ENCODE data around the gene GIPC1.
"Not testable (repeated sequence)": the region's sequence is repeated elsewhere in the genome, so short reads cannot be mapped to it uniquely, and the experiment has no call there.

Gene GIPC1, protein sequence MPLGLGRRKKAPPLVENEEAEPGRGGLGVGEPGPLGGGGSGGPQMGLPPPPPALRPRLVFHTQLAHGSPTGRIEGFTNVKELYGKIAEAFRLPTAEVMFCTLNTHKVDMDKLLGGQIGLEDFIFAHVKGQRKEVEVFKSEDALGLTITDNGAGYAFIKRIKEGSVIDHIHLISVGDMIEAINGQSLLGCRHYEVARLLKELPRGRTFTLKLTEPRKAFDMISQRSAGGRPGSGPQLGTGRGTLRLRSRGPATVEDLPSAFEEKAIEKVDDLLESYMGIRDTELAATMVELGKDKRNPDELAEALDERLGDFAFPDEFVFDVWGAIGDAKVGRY

DNA sequence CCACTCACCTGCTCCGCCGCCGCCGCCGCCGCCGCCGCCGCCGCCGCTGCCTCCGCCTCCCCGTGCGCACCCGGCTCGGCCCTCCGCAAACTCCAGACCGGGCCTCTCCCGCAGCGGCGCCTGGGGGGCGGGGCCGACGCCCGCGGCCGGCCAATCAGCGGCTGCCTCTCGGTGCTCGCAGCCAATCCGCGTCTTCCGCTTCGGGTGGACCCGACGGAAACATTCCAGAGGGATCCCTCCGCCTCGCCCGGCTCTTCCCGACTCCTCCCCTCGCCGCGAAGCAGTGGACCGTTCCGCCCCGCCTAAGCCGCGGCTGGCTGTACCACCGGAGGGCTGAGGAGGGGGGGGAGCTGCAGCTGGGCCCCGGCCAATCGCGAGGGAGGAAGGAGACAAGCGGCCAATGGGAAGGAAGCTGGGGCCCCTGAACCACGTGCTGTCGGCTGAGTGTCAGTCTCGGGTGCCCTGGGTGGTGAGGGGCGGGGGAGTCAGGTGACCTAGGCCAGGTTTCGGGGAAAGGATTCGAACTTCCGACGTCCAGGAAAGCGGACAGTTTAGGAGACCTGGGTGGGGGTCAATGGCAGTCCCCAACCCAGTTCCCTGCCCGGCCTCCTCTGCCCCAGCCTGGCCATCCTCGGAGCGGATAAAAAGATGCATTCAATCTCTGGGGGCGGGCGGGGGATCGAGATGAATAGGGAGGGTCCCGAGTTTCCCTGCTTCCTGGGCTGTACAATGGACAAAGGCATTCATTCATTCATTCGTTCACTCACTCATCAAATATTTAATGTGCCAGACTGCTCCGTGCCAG lies at the start of gene GIPC1:
GIPC1 (minus strand) TSS at position 99 of the 805 bp plus-strand sequence. CDS start 13,151 bp downstream, outside the sequence.
- DNase-seq, result peak; percentile 87

DNA sequence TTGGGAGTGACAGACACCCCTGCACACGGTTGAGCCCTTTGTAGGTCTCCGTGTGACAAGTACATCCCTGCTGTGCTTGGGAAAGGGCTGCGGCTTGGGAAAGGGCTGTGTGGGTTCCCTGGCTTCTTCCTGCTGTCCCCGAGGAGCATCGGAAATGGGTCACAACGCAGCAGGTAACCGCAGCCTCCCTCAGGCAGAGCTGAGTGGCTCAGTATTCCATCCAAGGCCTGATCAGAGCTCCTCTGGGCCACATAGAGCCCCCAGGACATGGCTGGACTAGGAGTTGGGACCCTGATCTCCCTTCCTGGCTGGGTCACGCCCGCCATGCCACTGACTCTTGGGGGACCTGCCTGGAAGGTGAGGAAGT lies 49.8 kb upstream of the GIPC1 start:
- DNase-seq, result no peak

DNA sequence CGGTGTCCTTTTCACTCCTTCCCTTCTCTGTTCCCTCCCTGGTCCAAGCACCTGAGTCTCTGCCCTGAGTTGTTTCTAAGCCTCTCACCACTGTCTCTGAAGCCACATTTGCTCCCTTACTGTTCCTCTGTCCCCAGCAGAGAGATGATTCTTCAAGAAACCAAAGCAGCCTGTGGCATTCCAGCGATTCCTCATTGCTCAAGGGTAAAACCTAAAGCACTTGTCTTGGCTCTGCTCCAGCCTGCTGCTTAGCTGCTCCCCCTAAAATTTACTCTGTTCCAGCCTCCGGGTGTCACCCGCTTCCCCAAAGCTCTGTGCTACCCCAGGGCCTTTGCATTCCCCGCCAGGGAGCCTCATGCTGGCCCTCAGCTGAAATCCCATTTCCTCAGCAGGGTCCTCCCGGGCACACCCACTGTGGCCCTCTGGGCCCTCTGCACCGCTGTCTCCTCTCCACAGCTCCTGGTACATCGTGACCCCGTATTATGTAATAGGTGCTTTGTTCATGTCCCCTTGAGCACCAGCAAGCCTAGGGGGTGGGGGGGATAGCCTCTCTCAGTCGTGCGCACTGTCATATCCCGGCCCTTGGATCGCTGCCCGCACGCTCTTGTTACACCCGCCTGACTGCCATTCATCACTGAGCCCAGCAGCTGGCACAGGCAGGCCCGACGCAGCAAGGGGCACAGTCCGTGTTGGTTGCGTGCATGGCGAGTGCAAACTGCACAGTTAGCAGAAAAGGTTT lies 49.2 kb upstream of the GIPC1 start:
- DNase-seq, result no peak

DNA sequence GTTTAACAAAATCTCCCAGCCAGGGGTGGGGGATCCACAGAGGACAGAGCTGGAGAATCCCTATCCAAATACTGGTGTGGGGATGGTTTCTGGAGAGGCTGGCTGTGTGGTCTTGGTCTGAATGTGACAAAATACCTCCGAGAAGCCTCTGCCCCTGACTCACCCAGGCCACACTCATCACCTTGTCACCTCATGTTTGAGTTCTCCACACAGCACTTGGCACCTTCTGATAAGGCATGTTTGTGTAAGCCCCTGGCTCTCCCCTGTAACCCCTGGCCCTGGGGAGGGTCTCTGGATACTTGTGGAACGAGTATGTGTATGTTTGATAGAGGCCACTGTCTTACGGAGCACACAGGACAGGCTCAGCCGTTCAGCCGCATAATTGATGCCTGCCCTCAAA lies 48.1 kb upstream of the GIPC1 start:
- DNase-seq, result no peak

DNA sequence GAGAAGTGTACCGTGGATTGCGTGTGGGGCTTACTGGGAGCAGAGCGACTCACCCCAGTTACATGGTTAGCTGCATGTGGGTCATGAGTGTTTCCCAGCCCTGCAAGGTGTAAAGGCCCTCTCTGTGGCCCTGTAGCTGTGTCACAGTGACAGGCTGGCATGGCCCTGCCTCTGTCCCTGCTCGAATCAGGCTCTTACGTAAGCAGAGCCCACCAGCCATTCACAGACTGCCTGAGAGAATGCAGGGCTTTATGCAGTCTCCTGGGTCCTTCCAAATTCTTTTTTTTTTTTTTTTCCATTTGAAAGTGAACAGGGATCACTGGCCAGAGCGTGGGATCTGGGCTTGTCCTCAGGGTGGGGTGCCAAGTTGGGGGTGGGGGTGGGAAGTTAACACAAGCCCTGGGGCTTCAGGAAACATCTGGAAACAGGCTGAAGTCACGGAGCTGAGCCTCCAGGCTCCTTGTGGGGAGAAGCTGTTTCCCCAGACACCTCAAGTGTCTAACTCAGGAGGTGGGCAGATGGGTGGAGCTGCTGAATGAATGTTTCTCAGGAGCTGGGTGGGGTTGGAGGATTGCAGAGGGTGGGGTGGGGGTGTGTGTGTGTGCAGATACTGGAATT lies 46.9 kb upstream of the GIPC1 start:
- no peak for DNase-seq

DNA sequence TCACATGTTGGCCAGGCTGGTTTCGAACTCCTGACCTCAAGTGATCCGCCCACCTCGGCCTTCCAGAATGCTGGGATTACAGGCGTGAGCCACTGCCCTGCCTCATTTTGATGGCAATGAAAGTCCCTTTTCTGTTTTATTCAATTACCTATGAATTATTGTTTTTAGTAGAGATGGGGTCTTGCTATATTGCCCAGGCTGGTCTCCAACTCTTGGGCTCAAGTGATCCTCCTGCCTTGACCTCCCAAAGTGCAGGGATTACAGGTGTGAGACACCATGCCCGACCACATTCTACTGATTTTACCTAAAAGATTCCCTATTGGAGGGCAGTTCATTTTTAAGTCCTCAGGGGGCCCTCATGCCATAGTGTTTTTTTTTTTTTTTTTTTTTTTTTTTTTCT lies 46.1 kb upstream of the GIPC1 start:
- not testable (repeated sequence) for DNase-seq

DNA sequence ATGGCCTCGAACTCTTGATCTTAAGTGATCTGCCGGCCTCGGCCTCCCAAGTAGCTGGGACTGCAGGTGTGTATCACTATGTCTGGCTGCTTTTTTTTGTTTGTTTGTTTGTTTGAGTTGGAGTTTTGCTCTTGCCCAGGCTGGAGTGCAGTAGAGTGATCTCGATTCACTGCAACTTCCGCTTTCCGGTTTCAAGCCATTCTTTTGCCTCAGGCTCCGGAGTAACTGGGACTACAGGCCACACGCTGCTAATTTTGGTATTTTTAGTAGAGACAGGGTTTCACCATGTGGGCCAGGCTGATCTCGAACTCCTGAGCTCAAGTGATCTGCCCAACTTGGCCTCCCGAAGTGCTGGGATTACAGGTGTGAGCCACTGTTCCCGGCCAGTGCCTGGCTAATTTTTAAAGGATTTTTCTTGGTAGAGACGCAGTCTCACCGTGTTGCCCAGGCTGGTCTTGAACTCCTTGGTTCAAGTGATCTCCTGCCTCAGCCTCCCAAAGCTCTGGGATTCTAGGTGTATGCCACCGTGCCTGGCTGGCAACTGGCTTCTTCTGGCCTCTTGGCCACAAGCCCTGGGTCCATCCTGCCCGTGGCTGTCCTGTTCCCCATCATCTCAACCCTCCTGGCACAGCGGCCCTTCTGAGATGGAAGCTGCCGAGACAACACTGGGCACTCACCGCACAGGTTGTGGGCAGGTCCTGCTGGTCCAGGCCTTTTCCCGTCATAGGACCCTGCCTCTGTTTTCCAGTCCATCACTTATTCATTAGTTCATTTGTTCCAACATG lies 45.0 kb upstream of the GIPC1 start:
- no peak for DNase-seq

DNA sequence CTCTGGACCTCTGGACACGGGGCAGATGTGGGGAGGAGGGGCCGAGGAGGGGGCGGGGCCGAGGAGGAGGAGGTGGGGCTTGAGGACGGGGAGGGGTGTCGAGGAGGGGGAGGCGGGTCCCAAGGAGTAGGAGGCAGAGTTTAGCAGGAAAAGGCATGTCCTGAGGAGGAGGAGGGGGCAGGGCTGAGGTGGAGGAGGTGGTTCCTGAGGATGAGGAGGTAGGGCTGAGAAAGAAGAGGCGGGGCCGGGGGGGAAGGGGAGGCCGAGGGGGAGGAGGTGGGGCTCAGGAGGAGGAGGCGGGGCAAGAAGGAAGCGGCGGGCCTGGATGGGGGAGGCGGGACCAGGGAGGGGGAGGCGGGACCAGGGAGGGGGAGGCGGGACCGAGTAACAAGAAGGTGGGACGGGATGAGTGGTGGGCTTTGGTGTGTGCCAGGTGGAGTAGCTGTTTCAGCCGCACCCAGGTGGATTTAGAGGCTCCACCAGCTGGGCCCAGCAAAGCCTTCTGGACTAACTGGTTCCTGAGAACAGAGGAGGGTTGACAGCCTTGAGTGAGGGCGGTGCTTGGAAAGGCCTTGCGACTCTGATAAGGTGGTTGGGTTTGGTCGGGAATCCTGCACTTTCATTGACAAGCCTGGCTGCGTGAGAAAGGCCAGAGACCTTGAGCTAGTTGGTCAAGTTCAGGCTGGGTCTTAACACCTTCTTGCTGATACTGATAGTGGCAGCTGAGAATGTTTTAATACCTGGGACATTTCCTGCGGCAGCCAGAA lies 41.2 kb upstream of the GIPC1 start:
- DNase-seq, result peak; percentile 71

DNA sequence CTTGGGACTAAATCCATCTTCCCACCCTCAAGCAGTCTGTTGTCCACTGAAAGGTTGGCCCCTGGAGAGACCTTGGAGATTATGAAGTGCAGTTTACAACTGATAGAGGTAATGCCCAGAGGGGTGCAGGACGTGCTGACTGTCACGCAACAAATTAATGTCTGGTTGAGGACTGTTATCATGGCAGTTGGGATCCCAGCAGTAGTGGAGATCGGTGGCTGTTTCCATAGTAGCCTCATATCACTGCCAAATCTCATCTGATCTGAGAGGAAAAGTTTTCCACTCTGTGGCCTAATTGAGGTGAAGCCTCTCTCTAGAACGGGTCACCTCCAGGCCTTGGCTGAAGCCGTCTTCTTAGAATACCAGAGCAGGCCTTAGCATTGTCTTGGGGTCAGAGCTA lies 37.5 kb upstream of the GIPC1 start:
- DNase-seq, result no peak

DNA sequence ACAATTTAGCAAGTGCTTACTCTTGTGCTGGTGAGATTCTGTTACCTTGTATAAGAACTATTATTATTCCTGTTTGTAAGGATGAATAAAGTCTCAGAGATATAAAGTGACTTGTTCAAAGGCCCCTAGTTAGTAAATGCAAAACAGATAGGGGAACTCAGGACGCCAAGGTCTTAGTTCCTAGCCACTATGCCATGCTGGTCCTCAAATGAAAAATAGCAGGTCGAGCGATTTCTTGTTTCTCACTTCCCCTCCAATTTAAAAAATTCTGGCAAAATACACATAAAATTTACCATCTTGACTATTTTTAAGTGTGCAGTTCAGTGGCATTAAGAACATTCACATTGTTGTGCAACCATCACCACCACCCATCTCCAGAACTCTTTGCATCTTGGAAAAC lies 34.6 kb upstream of the GIPC1 start:
- no peak for DNase-seq

DNA sequence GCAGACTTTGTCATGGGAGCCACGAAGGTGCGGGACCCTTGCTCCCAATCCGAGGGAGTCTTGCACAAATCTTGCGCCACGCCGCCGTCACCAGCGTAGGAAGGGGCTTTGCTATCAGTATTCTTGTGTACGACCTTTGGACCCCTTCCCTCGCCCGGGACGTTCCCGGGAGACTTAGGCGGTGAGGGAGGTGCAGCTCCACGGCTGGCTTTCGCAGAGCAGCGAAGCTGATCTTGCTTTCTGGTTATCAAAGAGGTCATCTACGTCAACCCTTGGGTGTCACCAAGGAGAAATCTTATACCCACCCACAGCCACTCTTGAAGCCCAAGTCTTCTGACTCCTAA lies 34.0 kb upstream of the GIPC1 start:
- DNase-seq, result no peak

DNA sequence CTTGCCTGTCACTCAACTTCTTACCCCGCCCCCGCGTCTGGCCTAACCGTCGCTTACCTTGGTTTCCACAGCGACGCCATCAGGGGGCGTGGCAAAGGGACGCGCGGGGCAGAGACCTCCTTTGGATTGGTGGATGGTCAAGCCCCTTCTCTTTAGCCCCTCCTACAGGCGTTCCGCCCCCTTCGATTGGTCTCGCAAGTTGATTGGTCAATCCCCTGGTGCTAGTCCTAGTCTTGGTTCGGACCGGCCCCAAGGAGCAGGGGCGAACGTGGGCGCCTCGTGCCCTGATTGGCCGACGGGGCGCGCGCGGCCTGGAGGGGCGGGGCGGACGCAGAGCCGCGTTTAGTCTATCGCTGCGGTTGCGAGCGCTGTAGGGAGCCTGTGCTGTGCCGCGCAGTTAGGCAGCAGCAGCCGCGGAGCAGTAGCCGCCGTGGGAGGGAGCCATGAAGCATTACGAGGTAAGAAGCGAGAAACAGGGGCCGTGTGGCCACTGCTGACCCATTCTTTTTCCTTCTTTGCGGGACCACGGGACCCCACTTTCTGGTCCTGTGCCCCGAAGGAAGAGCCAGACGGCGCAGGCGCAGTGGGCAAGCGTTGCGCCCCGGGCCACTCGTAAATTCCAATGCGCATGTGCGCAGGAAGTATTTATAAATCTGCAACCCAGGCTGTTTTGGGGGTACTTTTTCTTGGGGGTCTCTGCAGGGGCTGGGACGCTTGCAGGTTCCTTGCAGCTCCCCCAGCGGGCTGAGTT lies 33.5 kb upstream of the GIPC1 start, which contains the start of gene TECR:
TECR (plus strand) TSS at position 341 of the 751 bp plus-strand sequence; CDS start at position 444, 103 bp downstream.
- DNase-seq, result peak; percentile 100

DNA sequence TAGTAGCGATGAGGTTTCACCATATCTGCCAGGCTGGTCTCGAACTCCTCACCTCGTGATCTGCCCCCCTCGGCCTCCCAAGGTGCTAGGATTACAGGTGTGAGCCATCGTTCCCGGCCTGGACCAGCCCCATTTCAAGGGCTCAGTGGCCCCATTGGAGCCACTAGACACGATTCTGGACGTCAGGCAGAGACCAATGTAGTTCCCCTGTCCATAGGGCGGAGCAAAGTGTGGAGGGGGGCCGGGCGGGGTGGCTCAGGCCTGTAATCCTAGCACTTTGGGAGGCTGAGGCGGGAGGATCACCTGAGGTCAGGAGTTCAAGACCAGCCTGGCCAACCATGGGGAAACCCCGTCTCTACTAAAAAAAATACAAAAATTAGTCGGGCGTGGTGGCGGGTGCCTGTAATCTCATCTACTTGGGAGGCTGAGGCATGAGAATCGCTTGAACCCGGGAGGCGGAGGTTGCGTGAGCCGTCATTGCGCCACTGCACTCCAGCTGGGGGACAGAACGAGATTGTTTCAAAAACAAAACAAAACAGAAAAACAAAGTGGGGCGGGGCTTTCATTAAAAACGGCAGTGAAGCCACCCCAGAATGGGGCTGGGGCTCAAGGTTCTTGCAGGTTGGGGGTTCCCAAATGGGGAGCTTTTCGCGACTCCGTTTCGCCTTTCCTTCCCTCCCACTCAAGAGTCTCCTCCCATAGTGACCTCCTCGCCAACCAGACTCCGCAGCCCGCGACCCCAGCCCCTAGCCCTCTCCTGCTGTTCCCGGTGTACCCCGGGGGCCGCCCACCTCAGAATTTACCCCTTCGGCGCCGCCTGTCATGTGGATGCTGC lies 32.7 kb upstream of the GIPC1 start:
- no peak for DNase-seq

DNA sequence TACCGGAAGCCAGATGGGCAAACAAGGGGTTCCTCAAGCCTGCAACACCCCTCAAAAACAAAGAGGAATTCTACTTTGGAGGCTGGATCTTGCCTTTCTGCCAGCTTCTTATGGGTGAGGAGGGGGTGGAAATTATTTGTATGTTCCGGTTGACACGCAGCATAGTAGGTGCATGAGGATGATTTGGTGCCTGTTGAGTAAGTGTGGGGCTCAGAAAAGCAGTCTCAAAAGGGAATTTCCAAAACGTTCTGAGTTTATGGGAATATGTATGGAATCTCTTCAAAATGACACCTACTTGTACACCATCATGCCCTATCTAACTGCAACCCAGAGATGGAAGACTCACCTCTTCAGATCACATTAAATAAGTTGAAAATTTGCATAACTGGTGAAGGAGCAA lies 30.5 kb upstream of the GIPC1 start:
- DNase-seq, result no peak

DNA sequence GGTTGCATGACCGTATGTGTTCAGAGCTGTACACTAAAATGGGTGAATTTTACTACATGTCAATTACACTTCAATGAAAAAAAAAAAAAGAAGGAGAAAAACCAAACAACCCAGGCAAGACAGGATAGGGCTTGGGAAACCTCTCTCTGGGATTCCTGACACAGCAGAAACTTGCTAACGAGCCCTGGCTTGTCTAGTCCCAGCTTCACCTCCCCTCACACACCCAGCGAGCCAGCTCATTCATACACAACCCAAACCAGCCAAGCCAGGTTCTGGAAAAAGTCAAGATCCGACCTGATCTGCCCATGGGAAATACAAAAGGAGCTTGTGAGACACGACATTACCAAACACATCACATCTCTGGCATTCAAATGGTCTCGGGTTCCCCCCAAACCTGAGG lies 29.8 kb upstream of the GIPC1 start:
- no peak for DNase-seq

DNA sequence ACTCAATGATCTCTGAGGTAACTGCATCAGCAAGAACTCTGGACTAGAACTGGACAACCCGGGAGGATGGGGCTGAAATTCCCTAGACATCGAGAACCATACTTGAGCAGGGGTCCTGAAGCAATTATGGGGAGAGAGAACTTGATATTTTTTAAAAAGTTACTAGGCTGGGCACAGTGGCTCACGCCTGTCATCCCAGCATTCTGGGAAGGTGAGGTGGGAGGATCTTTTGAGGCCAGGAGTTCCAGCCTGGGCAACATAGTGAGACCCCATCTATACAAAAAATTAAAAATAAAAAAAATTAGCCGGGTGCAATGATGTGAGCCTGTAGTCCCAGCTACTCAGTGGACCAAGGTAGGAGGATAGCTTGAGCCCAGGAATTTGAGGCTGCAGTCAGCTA lies 24.6 kb upstream of the GIPC1 start:
- DNase-seq, result no peak

DNA sequence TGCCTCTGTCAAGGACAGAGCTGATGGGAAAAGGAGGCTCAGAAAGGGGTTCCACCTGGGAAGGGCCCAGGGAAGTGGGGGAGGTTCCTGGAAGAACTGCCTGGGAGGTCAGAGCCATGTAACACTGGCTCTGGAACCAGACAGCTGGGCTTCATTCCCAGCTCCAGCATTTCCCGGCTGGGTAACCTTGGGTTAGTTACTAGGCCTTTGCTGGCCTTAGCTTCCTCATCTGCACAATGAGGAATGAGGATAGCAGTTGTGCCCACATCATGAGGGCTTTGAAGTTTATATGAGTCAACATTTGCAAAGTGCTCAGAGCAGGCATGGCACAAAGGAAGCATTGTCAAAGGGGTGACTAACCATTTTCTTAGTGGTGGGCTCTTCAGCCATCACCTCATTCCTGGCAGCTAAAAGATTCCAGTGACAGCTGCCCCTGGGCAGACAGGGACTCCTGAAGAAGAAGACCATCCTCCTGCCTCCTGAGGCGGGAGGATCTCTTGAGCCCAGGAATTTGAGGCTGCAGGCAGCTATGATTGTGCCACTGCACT lies 24.0 kb upstream of the GIPC1 start:
- DNase-seq, result no peak

DNA sequence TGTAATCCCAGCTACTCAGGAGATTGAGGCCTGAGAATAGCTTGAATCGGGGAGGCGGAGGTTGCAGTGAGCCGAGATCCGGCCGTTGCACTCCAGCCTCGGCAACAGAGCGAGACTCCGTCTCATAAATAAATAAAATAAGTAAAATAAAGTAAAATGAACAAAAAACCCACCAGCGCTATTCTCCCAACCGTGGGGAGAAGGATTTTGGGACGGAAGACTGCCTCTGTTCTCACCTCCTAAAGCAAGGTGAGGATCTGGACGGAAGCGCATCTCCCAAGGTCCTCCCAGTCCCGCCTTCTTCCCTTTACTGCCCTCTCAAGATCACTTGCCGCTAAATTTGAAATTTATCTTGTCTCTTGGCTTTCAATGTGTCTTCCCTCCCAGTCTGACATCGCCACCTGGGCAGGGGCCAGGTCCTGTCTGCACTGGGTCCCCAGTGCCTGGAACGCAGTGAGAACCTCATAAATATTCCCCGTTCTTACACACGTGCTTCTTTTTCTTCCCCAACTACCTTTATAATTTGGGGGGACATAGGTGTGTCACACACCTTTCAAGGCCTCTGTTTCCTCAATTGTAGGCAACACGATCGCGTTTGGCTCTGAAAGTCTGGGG lies 23.4 kb upstream of the GIPC1 start:
- DNase-seq, result no peak

DNA sequence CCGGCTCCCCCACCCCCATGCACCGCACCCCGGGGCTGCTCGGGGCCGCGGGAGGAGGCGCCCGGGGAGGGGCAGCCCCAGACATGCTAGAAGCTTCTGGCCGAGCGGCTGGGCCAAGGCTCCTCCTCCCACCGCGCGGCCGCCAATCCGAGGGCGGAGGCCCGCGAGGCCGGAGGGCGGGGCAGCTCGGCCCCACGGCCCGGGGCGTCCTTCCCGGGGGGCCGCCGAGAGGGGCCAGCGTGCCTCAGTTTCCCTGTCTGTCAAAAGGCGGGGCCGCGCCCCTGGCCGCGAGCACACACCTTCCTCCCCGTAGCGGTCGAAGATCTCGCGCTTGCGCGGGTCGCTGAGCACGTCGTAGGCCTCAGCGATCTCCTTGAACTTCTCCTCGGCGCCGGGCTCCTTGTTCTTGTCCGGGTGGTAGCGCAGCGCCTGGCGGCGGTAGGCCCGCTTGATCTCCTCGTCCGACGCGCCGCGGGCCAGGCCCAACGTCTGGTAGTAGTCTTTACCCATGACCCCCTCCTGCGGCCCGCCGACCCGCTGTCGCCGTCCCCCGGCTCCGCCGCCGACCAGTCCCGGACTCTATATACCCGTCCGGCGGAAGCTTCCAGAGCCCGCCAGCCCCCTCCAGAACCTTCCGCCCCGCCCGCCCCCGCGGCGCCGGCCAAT lies 22.0 kb upstream of the GIPC1 start, which contains the start of gene DNAJB1:
DNAJB1 (minus strand) TSS at position 558 of the 666 bp plus-strand sequence; CDS start at position 510, 48 bp downstream.
- peak; percentile 77 for DNase-seq

Measured in stimulated activated CD8-positive, alpha-beta memory T cell treated with anti-CD3 and anti-CD28 coated beads, Interleukin-4, amount 100 ng/mL, for 48 hours (primary cell).